Neural cell (in vitro differentiated cells): ENCODE results near the gene TOR1AIP2. TPM values are rescaled to one million over a fixed set of nuclear protein-coding genes. Genes with fewer than 3 reads are reported as not detected.

Experiments
- H2AFZ ChIP-seq: fragments of 200-600, 300-800 bp; sonication (generic), shearing (Covaris generic); 2 replicates; pipeline ENCODE4 v1.6.0; 2014; ENCODE audit warnings: low read depth, mild to moderate bottlenecking, antibody characterized with exemption, low read length, moderate library complexity
- H3F3A ChIP-seq: fragments of 200-600 bp; shearing (Covaris generic); 2 replicates; pipeline ENCODE4 v1.6.1; 2016; ENCODE audit warnings: mild to moderate bottlenecking, moderate library complexity, mixed read lengths, antibody characterized with exemption, low read length; ENCODE audit not compliant: insufficient read depth, poor library complexity, severe bottlenecking
- H3K27ac ChIP-seq: fragments of 200-600, 300-800 bp; sonication (generic), shearing (Covaris generic); 2 replicates; pipeline ENCODE4 v1.5.1; 2014; ENCODE audit warnings: mild to moderate bottlenecking, low read length, moderate library complexity
- H3K27me3 ChIP-seq: fragments of 300-800, 200-600 bp; sonication (generic), shearing (Covaris generic); 2 replicates; pipeline ENCODE4 v1.6.0; 2014; ENCODE audit warnings: mild to moderate bottlenecking, low read depth, low read length, moderate library complexity; ENCODE audit not compliant: insufficient read depth
- H3K36me3 ChIP-seq: fragments of 300-800, 200-600 bp; sonication (generic), shearing (Covaris generic); 2 replicates; pipeline ENCODE4 v1.5.1; 2014; ENCODE audit warnings: mild to moderate bottlenecking, antibody characterized with exemption, low read length, moderate library complexity; ENCODE audit not compliant: insufficient read depth
- H3K4me2 ChIP-seq: fragments of 300-800, 200-600 bp; sonication (generic), shearing (Covaris generic); 2 replicates; pipeline ENCODE4 v1.6.0; 2014; ENCODE audit warnings: mild to moderate bottlenecking, low read length
- H3K4me3 ChIP-seq: fragments of 300-800, 200-600 bp; sonication (generic), shearing (Covaris generic); 2 replicates; pipeline ENCODE4 v1.5.1; 2014; ENCODE audit warnings: mild to moderate bottlenecking, low read length, moderate library complexity
- H3K79me2 ChIP-seq: fragments of 200-600 bp; shearing (Covaris generic); replicated peaks from 2 replicates; pipeline ENCODE4 v1.6.0; 2014; ENCODE audit warnings: mild to moderate bottlenecking, low read length, moderate library complexity; ENCODE audit not compliant: insufficient read depth
- H3K9ac ChIP-seq: fragments of 300-800, 200-600 bp; sonication (generic), shearing (Covaris generic); 2 replicates; pipeline ENCODE4 v1.6.1; 2016; ENCODE audit warnings: mild to moderate bottlenecking, low read length, mixed read lengths
- H3K9me2 ChIP-seq: fragments of 200-600 bp; shearing (Covaris generic); 2 replicates; pipeline ENCODE4 v1.6.1; 2016; ENCODE audit warnings: mild to moderate bottlenecking, low read length, mixed read lengths; ENCODE audit not compliant: insufficient read depth
- H3K9me3 ChIP-seq: fragments of 200-600, 300-800 bp; sonication (generic), shearing (Covaris generic); 2 replicates; pipeline ENCODE4 v1.6.1; 2016; ENCODE audit warnings: mild to moderate bottlenecking, mixed run types, low read length, moderate library complexity, mixed read lengths
- H4K20me1 ChIP-seq: fragments of 200-600 bp; shearing (Covaris generic); 2 replicates; pipeline ENCODE4 v1.6.1; 2016; ENCODE audit warnings: mild to moderate bottlenecking, mixed run types; ENCODE audit not compliant: insufficient read depth
- EP300 ChIP-seq: fragments of 450-650 bp; conservative IDR thresholded peaks from 2 replicates; pipeline ENCODE4 v1.6.1; 2014; ENCODE audit warnings: antibody characterized with exemption, mild to moderate bottlenecking, moderate library complexity; ENCODE audit not compliant: poor library complexity, severe bottlenecking
- EZH2 ChIP-seq: fragments of 200-600, 300-800 bp; shearing (Covaris generic), sonication (generic); IDR thresholded peaks from 2 replicates; pipeline ENCODE4 v1.6.1; 2014; ENCODE audit warnings: antibody characterized with exemption, low read length, borderline replicate concordance, mild to moderate bottlenecking; ENCODE audit not compliant: insufficient read depth, poor library complexity, severe bottlenecking
- MXI1 ChIP-seq: fragments of 450-650 bp; conservative IDR thresholded peaks from 2 replicates; pipeline ENCODE4 v1.6.1; 2014; ENCODE audit warnings: antibody characterized with exemption, mild to moderate bottlenecking; ENCODE audit not compliant: poor library complexity, severe bottlenecking
- RAD21 ChIP-seq: fragments of 450-650 bp; conservative IDR thresholded peaks from 2 replicates; pipeline ENCODE4 v1.6.1; 2014; ENCODE audit warnings: antibody characterized with exemption, mild to moderate bottlenecking, moderate library complexity
- SMC3 ChIP-seq: fragments of 450-650 bp; conservative IDR thresholded peaks from 2 replicates; pipeline ENCODE4 v1.6.1; 2014; ENCODE audit warnings: antibody characterized with exemption, mild to moderate bottlenecking, moderate library complexity; ENCODE audit not compliant: poor library complexity
- TAF1 ChIP-seq: IDR thresholded peaks from 2 replicates; pipeline ENCODE4 v1.6.1; 2012; ENCODE audit warnings: low read depth
- polyA plus RNA-seq: library from polyadenylated mRNA; depleted of rRNA; stranded (reverse); fragments of >200 nt; gene quantifications from 2 replicates; pipeline ENCODE4 v1.2.3, GENCODE V29; 2014
- TF ChIP-seq, protein P1 (sequence below): fragments of 450-650 bp; IDR thresholded peaks from 2 replicates; pipeline ENCODE4 v1.5.1; 2014; ENCODE audit warnings: antibody characterized with exemption, mild to moderate bottlenecking, moderate library complexity; ENCODE audit not compliant: poor library complexity, severe bottlenecking
- TF ChIP-seq, protein P2 (sequence below): IDR thresholded peaks from 2 replicates; pipeline ENCODE4 v1.6.1; 2012; ENCODE audit warnings: borderline replicate concordance

TOR1AIP2 gene
- polyA plus RNA-seq, 1 donor from 2014 or later = 44.7 TPM

DNA sequence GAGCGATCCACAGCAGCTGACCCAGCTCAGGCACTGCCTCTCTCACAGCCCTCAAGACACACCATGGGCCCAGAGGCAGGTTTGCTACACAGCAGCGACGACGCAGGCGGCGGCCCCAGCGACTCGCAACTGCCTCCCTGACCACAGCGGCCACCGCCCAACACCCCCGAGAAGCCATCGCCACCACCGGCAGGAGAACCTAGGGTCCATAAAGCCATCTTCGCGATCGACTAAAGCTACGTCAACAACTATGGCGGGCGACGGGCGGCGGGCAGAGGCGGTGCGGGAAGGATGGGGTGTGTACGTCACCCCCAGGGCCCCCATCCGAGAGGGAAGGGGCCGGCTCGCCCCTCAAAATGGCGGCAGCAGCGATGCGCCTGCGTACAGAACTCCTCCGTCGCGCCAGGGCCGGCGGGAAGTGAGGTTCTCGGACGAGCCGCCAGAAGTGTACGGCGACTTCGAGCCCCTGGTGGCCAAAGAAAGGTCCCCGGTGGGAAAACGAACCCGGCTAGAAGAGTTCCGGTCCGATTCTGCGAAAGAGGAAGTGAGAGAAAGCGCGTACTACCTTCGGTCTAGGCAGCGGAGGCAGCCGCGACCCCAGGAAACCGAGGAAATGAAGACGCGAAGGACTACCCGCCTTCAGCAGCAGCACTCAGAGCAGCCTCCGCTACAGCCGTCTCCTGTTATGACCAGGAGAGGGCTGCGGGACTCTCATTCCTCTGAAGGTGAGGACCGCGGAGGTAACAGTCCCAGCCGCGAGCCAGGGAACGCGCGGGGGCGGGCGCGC lies 4.8 kb upstream of the TOR1AIP2 start, which contains the start of gene TOR1AIP1 (continued):
- TF ChIP-seq EZH2 = no peak
- peak; percentile 71 for TF ChIP-seq EP300

DNA sequence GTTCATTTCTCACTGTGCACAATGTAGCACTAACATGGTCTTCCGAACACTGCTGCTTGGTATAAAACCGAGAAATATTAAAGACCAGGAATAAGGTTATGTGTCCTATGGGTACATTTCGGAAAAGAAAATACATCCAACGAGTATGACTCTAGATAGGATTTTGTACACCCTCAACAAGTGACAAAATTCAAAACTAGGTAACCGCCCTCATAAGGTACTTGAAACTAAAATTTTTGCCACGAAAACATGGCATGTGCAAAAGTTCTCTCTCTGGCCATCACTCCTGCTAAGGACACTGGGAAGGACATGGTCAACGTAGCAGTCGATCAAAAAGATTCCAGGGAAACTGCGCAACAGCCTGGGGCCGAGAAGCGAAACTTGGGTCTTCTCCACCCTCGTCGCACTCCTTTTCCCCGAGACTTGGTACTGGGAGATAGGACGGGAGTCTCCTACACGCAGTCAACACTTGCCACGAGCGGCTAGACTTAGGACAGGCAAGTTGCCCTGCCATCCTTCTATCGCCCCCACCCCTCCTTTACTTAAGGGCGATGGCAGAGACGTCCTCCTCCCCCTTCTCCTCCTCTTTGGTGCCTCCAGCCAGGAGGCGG lies 4.1 kb upstream of the TOR1AIP2 start:
- peaks cover 5% of the 10 kb centered on the region for H3F3A ChIP-seq
- H3K4me3 ChIP-seq = peak overlapping the region; percentile 91
- H3K4me2 ChIP-seq = peak overlapping the region; percentile 80
- peak overlapping the region; percentile 99 for H2AFZ ChIP-seq
- H4K20me1 ChIP-seq = no peaks in the 10 kb centered on the region
- no peaks in the 10 kb centered on the region for H3K9me3 ChIP-seq
- H3K9me2 ChIP-seq = no peaks in the 10 kb centered on the region
- no peaks in the 10 kb centered on the region for H3K27me3 ChIP-seq
- peak overlapping the region; percentile 100 for H3K27ac ChIP-seq
- peak; percentile 10 for TF ChIP-seq RAD21
- TF ChIP-seq, protein P1, sequence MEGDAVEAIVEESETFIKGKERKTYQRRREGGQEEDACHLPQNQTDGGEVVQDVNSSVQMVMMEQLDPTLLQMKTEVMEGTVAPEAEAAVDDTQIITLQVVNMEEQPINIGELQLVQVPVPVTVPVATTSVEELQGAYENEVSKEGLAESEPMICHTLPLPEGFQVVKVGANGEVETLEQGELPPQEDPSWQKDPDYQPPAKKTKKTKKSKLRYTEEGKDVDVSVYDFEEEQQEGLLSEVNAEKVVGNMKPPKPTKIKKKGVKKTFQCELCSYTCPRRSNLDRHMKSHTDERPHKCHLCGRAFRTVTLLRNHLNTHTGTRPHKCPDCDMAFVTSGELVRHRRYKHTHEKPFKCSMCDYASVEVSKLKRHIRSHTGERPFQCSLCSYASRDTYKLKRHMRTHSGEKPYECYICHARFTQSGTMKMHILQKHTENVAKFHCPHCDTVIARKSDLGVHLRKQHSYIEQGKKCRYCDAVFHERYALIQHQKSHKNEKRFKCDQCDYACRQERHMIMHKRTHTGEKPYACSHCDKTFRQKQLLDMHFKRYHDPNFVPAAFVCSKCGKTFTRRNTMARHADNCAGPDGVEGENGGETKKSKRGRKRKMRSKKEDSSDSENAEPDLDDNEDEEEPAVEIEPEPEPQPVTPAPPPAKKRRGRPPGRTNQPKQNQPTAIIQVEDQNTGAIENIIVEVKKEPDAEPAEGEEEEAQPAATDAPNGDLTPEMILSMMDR = no peak
- H3K79me2 ChIP-seq = peaks cover 12% of the 10 kb centered on the region
- no peaks in the 10 kb centered on the region for H3K36me3 ChIP-seq
- H3K9ac ChIP-seq = peak overlapping the region; percentile 100

DNA sequence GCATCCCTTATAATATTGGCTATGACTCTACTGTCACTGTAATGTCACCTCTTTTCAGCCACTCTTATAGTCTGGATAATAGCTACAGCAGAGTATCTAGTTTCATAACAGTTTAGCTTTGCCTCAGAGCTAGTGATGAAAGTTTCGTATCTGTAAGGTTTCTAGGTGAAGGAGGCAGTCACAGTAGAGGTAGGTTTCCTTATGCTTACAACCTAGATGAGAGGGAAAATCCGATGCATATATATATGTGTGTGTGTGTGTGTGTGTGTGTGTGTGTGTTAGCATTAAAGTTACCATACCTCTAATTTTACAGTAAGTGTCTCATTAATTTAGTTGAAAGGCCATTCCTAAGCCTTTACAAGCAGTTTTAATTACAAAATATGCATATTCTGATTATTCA lies 2.2 kb upstream of the TOR1AIP2 start:
- Histone ChIP-seq H4K20me1 (no peaks in the 10 kb centered on the region), H3K9me2 (no peaks in the 10 kb centered on the region), H3K4me2 (no peak overlapping the region), H3K36me3 (no peaks in the 10 kb centered on the region), H3K79me2 (peaks cover 26% of the 10 kb centered on the region), H2AFZ (no peak overlapping the region), H3K9ac (no peak overlapping the region), H3F3A (peaks cover 5% of the 10 kb centered on the region), H3K27ac (no peak overlapping the region), H3K27me3 (no peaks in the 10 kb centered on the region), H3K4me3 (no peak overlapping the region), H3K9me3 (no peaks in the 10 kb centered on the region)
- TF ChIP-seq EP300 (no peak), SMC3 (no peak), EZH2 (no peak), RAD21 (no peak), TAF1 (no peak), MXI1 (no peak)
- TF ChIP-seq, protein P1 = no peak
- TF ChIP-seq, protein P2, sequence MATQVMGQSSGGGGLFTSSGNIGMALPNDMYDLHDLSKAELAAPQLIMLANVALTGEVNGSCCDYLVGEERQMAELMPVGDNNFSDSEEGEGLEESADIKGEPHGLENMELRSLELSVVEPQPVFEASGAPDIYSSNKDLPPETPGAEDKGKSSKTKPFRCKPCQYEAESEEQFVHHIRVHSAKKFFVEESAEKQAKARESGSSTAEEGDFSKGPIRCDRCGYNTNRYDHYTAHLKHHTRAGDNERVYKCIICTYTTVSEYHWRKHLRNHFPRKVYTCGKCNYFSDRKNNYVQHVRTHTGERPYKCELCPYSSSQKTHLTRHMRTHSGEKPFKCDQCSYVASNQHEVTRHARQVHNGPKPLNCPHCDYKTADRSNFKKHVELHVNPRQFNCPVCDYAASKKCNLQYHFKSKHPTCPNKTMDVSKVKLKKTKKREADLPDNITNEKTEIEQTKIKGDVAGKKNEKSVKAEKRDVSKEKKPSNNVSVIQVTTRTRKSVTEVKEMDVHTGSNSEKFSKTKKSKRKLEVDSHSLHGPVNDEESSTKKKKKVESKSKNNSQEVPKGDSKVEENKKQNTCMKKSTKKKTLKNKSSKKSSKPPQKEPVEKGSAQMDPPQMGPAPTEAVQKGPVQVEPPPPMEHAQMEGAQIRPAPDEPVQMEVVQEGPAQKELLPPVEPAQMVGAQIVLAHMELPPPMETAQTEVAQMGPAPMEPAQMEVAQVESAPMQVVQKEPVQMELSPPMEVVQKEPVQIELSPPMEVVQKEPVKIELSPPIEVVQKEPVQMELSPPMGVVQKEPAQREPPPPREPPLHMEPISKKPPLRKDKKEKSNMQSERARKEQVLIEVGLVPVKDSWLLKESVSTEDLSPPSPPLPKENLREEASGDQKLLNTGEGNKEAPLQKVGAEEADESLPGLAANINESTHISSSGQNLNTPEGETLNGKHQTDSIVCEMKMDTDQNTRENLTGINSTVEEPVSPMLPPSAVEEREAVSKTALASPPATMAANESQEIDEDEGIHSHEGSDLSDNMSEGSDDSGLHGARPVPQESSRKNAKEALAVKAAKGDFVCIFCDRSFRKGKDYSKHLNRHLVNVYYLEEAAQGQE = no peak
